Hepatocyte (in vitro differentiated cells): ENCODE results near the gene LRRC66.

ENCODE experiments used
- CTCF ChIP-seq: fragments of 200-600 bp; sonication (generic); IDR thresholded peaks from 2 replicates; pipeline ENCODE4 v1.5.1; 2016; ENCODE audit warnings: antibody characterized with exemption, mild to moderate bottlenecking; ENCODE audit not compliant: poor library complexity
- EZH2 ChIP-seq: fragments of 200-600 bp; sonication (generic); IDR thresholded peaks from 2 replicates; pipeline ENCODE4 v1.6.1; 2016; ENCODE audit warnings: antibody characterized with exemption, mild to moderate bottlenecking, borderline replicate concordance
- EZH2phosphoT487 ChIP-seq: fragments of 200-600 bp; sonication (generic); IDR thresholded peaks from one replicate; pipeline ENCODE4 v1.6.1; 2018; ENCODE audit warnings: antibody characterized with exemption, mild to moderate bottlenecking, low read depth, moderate library complexity; ENCODE audit not compliant: unreplicated experiment, severe bottlenecking

GRCh38 chr4:52012651-52013050, 7.5 kb downstream of the LRRC66 start:
- TF ChIP-seq EZH2: no peak
- no peak for TF ChIP-seq CTCF
- no peak for TF ChIP-seq EZH2phosphoT487
